Fibroblast of pulmonary artery (primary cell): Measurements from ENCODE around the gene ARHGAP9.
A peak's percentile ranks its signal among the peaks of the same experiment; 100 is the strongest.

ENCODE experiments used
- DNase-seq: peaks from one replicate; pipeline ENCODE4 v3.0.0-alpha.2; 2010; ENCODE audit warnings: low read depth
- H3K4me3 ChIP-seq: replicated peaks from 2 replicates; pipeline ENCODE4 v1.5.1; 2011; ENCODE audit warnings: low read depth, mild to moderate bottlenecking, control low read depth, low read length, moderate library complexity
- CTCF ChIP-seq: IDR thresholded peaks from 2 replicates; pipeline ENCODE4 v1.5.1; 2011; ENCODE audit warnings: mild to moderate bottlenecking, control low read depth, low read length, inconsistent platforms; ENCODE audit errors: missing control alignments

Gene ARHGAP9

DNA sequence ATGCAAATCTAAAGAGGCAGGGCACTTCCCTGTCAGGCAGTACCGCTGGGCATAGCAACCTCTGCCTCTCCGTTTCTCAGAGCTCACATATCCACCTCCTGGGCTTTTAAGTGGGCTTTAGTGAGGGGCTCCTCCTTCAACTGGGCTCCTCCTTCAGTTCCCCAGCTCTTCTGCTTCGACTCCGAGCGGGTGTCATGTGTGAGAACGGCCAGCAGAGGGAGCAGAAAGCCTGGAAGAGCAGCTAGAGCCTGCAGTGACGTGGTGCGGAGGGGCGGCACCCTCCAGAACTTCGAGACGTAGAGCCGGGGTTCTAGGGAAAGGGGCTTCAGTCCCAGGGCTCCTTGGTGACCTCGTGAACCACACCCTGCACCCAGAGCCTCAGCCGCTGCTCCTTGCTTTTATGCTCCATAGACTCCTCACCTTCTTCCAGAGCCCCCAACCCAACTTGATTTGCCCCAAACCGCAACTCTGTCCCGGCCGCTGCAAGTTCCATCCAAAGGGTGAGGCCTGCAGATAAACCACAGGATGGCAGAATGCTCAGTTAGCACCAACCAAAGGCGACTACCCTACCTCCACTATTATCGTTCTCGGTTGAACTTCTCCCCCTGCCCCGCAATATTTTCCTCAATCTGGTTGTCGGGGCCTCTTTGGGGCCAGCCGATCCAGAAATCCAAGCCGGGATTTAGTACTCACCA, 20.5 kb downstream of the ARHGAP9 start:
- peak; percentile 96 for TF ChIP-seq CTCF
- peak overlapping the region; percentile 79 for H3K4me3 ChIP-seq
- peak; percentile 97 for DNase-seq

DNA sequence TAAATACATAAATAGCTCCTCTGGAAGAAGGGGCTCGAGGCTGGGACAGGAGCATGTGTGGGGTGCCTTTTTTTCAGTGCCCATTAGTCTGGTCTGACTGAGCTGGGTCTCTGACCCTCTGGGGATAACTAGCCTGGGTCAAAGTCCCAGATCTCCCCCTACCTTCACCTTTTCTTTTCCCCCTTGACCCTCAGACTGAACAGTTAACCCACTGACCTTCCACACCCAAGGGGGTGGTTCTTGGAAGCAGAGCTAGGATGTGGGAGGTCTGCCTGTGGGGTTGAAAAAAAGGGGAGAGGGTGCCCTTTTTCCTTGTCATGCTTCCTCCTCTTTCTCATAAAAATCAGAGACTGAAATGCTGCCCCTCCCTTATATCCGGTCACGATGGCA, 21.0 kb downstream of the ARHGAP9 start:
- peak overlapping the region; percentile 79 for H3K4me3 ChIP-seq
- DNase-seq: no peak
- no peak for TF ChIP-seq CTCF

DNA sequence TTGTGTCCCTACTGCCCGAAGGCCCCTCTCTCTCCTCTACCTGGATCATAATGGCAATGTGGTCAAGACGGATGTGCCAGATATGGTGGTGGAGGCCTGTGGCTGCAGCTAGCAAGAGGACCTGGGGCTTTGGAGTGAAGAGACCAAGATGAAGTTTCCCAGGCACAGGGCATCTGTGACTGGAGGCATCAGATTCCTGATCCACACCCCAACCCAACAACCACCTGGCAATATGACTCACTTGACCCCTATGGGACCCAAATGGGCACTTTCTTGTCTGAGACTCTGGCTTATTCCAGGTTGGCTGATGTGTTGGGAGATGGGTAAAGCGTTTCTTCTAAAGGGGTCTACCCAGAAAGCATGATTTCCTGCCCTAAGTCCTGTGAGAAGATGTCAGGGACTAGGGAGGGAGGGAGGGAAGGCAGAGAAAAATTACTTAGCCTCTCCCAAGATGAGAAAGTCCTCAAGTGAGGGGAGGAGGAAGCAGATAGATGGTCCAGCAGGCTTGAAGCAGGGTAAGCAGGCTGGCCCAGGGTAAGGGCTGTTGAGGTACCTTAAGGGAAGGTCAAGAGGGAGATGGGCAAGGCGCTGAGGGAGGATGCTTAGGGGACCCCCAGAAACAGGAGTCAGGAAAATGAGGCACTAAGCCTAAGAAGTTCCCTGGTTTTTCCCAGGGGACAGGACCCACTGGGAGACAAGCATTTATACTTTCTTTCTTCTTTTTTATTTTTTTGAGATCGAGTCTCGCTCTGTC, 22.8 kb downstream of the ARHGAP9 start:
- no peak for DNase-seq
- no peak for TF ChIP-seq CTCF
- no peak overlapping the region for H3K4me3 ChIP-seq

GRCh38 chr12:57456145-57456700, 23.4 kb downstream of the ARHGAP9 start:
- no peak overlapping the region for H3K4me3 ChIP-seq
- peak; percentile 47 for DNase-seq
- peak; percentile 70 for TF ChIP-seq CTCF

DNA sequence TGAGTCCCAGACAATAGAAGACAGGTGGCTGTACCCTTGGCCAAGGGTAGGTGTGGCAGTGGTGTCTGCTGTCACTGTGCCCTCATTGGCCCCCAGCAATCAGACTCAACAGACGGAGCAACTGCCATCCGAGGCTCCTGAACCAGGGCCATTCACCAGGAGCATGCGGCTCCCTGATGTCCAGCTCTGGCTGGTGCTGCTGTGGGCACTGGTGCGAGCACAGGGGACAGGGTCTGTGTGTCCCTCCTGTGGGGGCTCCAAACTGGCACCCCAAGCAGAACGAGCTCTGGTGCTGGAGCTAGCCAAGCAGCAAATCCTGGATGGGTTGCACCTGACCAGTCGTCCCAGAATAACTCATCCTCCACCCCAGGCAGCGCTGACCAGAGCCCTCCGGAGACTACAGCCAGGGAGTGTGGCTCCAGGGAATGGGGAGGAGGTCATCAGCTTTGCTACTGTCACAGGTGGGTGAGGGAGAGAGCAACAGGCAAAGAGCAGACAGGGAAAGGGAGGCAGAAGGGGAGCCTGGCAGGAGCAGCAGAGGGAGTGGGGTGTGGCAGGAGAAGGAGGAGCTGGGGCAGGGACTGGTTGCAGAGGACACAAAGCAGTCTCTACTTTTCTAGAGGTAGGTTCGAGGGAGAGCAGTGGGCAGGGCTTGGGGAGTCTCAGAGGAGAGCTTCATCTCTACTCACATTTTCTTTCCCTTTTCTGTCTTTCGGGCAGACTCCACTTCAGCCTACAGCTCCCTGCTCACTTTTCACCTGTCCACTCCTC, 24.1 kb downstream of the ARHGAP9 start:
- TF ChIP-seq CTCF: no peak
- DNase-seq: no peak
- H3K4me3 ChIP-seq: no peak overlapping the region

DNA sequence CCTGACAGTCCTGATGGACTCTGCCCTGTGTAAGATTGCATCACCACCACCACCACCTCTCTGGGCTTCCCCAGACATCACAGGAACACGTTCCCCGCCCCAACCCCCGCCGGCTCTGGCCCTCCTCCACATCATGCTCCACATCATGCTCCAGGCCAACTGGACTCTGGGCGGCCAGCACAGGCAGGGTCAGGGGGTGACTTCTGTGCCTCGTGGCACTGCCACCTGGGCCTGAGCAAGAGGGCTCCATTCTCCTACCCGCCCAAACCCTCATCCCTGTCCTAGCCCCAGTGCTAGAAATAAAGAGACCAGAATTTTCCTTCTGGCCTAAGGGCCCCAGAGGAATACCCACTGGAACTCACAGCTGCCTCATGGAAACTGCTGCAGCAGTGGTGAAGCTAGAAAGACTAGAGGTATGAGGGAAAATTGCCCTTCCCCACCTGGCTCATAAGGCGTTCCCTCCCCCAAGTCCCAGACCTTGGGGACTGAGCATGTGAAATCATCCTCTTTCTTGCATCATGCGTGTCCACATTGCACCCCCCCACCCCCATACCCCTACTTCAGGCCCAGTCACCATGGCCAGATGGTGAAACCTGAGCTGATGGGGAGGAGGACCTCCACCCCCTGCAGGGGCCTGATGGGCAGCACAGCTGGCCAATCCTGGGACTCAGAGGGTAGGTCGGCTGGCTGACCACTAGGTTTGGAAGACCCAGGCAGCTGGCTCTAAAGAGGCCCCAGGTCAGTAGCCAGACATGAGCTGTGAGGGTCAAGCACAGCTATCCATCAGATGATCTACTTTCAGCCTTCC, 24.9 kb downstream of the ARHGAP9 start, which contains the start of gene INHBE:
Gene INHBE (plus strand): TSS at position 742 of the 808 bp plus-strand sequence. CDS start 230 bp downstream, outside the sequence.
- no peak within 1 kb of the TSS for H3K4me3 ChIP-seq
- DNase-seq: peak; percentile 73
- TF ChIP-seq CTCF: no peak
